Heart right ventricle (tissue), 16 donors: ENCODE results near the gene UBE2G1. TPM values are rescaled to one million over a fixed set of nuclear protein-coding genes. Genes with fewer than 3 reads are reported as not detected.

Experiments used
- ATAC-seq, 8 donors: fragments of 200-7000 bp; cut with Tn5 transposase; one replicate each; pipeline ENCODE4 v1.9.1; 2020; ENCODE audit warnings: mild to moderate bottlenecking in 8 of 8, moderate library complexity in 8 of 8, moderate number of reproducible peaks in 1 of 8
- DNase-seq, 2 donors: peaks; one replicate each; pipeline ENCODE4 v3.0.0-alpha.2; 2020
- H3K27ac ChIP-seq, 10 donors: fragments of 200-600 bp; sonication (generic) in 2 of 10; one replicate each; pipeline versions ENCODE4 v1.5.0 to v1.8.0; 2020 to 2022; ENCODE audit warnings: mild to moderate bottlenecking in 3 of 10
- H3K27me3 ChIP-seq, 7 donors: fragments of 200-600 bp; one replicate each; pipeline ENCODE4 v1.8.0; 2021 to 2022; ENCODE audit warnings: mild to moderate bottlenecking in 2 of 7
- H3K36me3 ChIP-seq, 9 donors: fragments of 200-600 bp; sonication (generic) in 1 of 9; one replicate each; pipeline versions ENCODE4 v1.5.0 to v1.8.0; 2020 to 2022; ENCODE audit warnings: mild to moderate bottlenecking in 2 of 9
- H3K4me1 ChIP-seq, 9 donors: fragments of 200-600 bp; sonication (generic) in 1 of 9; one replicate each; pipeline versions ENCODE4 v1.5.0 to v1.8.0; 2020 to 2022; ENCODE audit warnings: mild to moderate bottlenecking in 4 of 9
- H3K4me3 ChIP-seq, 10 donors: fragments of 200-600 bp; sonication (generic) in 2 of 10; one replicate each; pipeline versions ENCODE4 v1.5.0 to v1.8.0; 2020 to 2022; ENCODE audit warnings: mild to moderate bottlenecking in 7 of 10, moderate library complexity in 2 of 10
- H3K9me3 ChIP-seq, 11 donors: fragments of 200-600 bp in 10 of 11; sonication (generic) in 2 of 11; one replicate each; pipeline versions ENCODE4 v1.5.0 to v1.8.0; 2013 to 2022; ENCODE audit warnings: mild to moderate bottlenecking in 2 of 11, control low read depth in 1 of 11, moderate library complexity in 1 of 11
- CTCF ChIP-seq, 9 donors: fragments of 200-600 bp; sonication (generic) in 2 of 9; IDR thresholded peaks; one replicate each; pipeline versions ENCODE4 v1.5.0 to v1.8.0; 2021 to 2022; ENCODE audit warnings: antibody characterized with exemption in 9 of 9, mild to moderate bottlenecking in 5 of 9, moderate library complexity in 1 of 9
- WGBS, 2 donors: extraction: QIAGEN DNeasy Blood & Tissue Kit; methylation state at CpG; one replicate each; pipeline ENCODE4 v1.1.7; 2013; ENCODE audit warnings: inconsistent platforms in 1 of 2; 5-methylcytosine and 5-hydroxymethylcytosine counted together
- intact Hi-C, 10 donors: fragments of 100-400 bp; cut with DNase I; formaldehyde crosslinking; loops; one replicate each; pipeline versions ENCODE4 v1.11.1 to v1.14.2; 2022
- polyA plus RNA-seq, 2 donors: library from polyadenylated mRNA; stranded (reverse); fragments of 200-250 nt; gene quantifications; one replicate each; pipeline ENCODE4 v1.2.3, GENCODE V29; 2013
- total RNA-seq, 10 donors: library from RNA; stranded (reverse); fragmentation: NEBNext Ultra II Directional in 3 of 10; extraction: Animal tissue kit (Norgen Biotek cat#: 25700) in 3 of 10; gene quantifications; one replicate each; pipeline versions ENCODE4 v1.2.1 to v1.2.4, GENCODE V29; 2021 to 2023
- donor health status: Arrhythmogenic right ventricular cardiomyopathy.
- donor health status: ischemic (EF 13 %, LVEDD 7.1; RV severe dilation, severe dysfunction).
- donor health status: healthy with polysubstance abuse.
- donor health status: DM: no; HTN: yes; CAD: no.
- donor health status: DM: no; HTN: no; CAD: no.
- donor health status: ischemic (EF 25% LVEDD 6.9; RV normal size, moderate dysfunction).
- donor health status: ischemic (EF 25% LVEDD 5.7; RV mildly dilated, moderate dysfunction).
- donor health status: healthy.
- donor health status: DM: yes; HTN: yes; CAD: no.
- donor health status: Ischemic cardiomyopathy.
- donor health status: ischemic (EF 35%, LVEDD 5.7; RV mildly dilated, moderate dysfunction).
- donor health status: nonischemic (EF 11% LVEDD 7.7; RV severe dilation, severe dysfunction).
- donor health status: DM: yes; HTN: yes; CAD: no.
- donor health status: PGD.
- donor health status: ischemic (EF 29% LVEDD 5.4; RV normal size, mild dysfunction).
- donor health status: nonischemic (EF 23%, LVEDD 6.1; RV moderate dilation, normal function).

The UBE2G1 gene
- total and polyA plus RNA-seq, 12 donors: 14.9 to 119 (median 100) TPM

GRCh38 chr17:4247361-4247970, 119.0 kb downstream of the UBE2G1 start:
- peak overlapping the region in 3 of 10 donors; percentile 18 to 63 (median 33) for H3K27ac ChIP-seq
- WGBS, 2 donors: 55 to 80% methylated on average over 5 of the region's 5 CpGs
- H3K4me1 ChIP-seq: peaks cover 0 to 61% (median 35%) of the 10 kb centered on the region in 9 donors

DNA sequence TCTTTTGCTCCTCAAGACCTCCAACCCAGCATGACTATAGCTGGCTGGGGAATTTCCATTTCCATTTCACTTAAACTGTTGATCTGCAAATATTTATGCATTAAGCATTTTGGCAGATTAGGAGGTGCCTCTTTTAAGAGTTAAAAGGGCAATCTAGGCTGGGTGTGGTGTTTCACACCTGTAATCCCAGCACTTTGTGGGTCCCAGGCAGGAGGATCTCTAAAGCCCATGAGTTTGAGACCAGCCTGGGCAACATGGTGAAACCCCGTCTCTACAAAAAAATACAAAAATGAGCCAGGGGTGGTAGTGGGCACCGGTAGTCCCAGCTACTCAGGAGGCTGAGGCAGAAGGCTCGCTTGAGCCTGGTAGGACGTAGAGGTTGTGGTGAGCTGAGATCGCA, 119.8 kb downstream of the UBE2G1 start:
- Histone ChIP-seq H3K4me3 (no peak overlapping the region), H3K9me3 (no peaks in the 10 kb centered on the region), H3K27ac (no peak overlapping the region), H3K36me3 (peaks cover 0 to 43% (median 5%) of the 10 kb centered on the region in 9 donors), H3K27me3 (no peaks in the 10 kb centered on the region), H3K4me1 (peaks cover 0 to 60% (median 35%) of the 10 kb centered on the region in 9 donors)
- intact Hi-C loops: no loop called here
- ATAC-seq: no peak
- WGBS, 2 donors: 96% methylated on average over 5 of the region's 5 CpGs
- DNase-seq: no peak
- TF ChIP-seq CTCF (IDR thresholded peaks at IDR 0.05): no peak

More at GRCh38 chr17:4247361-4247970, 119.0 kb downstream of the UBE2G1 start:
- H3K27me3 ChIP-seq: no peaks in the 10 kb centered on the region
- ATAC-seq (no peak), DNase-seq (no peak)
- H3K9me3 ChIP-seq: no peaks in the 10 kb centered on the region
- peaks cover 0 to 35% (median 0%) of the 10 kb centered on the region in 9 donors for H3K36me3 ChIP-seq
- H3K4me3 ChIP-seq: no peak overlapping the region
- intact Hi-C loops: no loop called here
- no peak for TF ChIP-seq CTCF (IDR thresholded peaks at IDR 0.05)

- Histone ChIP-seq H3K36me3 (peaks cover 0 to 78% (median 30%) of the 10 kb centered on the region in 9 donors), H3K4me3 (no peak overlapping the region), H3K9me3 (no peaks in the 10 kb centered on the region), H3K27ac (no peak overlapping the region), H3K4me1 (peaks cover 0 to 17% (median 1%) of the 10 kb centered on the region in 9 donors), H3K27me3 (no peaks in the 10 kb centered on the region)
- no peak for DNase-seq
- 87 to 93% methylated on average over 11 of the region's 11 CpGs for whole genome bisulfite sequencing, 2 donors
- no peak for ATAC-seq
- no peak for TF ChIP-seq CTCF (IDR thresholded peaks at IDR 0.05)
- intact Hi-C loops: no loop called here
Observed at GRCh38 chr17:4241535-4241934, 124.9 kb downstream of the UBE2G1 start.

GRCh38 chr17:4236456-4236855, 130.0 kb downstream of the UBE2G1 start:
- Histone ChIP-seq H3K27me3 (no peaks in the 10 kb centered on the region), H3K4me3 (no peak overlapping the region), H3K36me3 (peaks cover 0 to 99% (median 27%) of the 10 kb centered on the region in 9 donors), H3K4me1 (peaks cover 4 to 49% (median 29%) of the 10 kb centered on the region in 9 donors), H3K9me3 (no peaks in the 10 kb centered on the region), H3K27ac (peak overlapping the region in 4 of 10 donors; percentile 18 to 42 (median 39))
- TF ChIP-seq CTCF (IDR thresholded peaks at IDR 0.05): no peak
- ATAC-seq (no peak), DNase-seq (no peak)
- WGBS, 2 donors: 15 to 24% methylated on average over 3 of the region's 3 CpGs
- intact Hi-C loops: no loop called here
